Smooth muscle cell (in vitro differentiated cells): ENCODE data around the gene CSNK2A2. TPM values are rescaled to one million over a fixed set of nuclear protein-coding genes. Genes with fewer than 3 reads are reported as not detected.

Experiments
- DNase-seq: peaks from one replicate; lab custom pipeline; 2025; ENCODE audit not compliant: unreplicated experiment; lab: John Stamatoyannopoulos, UW
- H2AFZ ChIP-seq: fragments of 200-600 bp; sonication (generic); 2 replicates; pipeline ENCODE4 v1.6.0; 2016; ENCODE audit warnings: antibody characterized with exemption, low read depth, mild to moderate bottlenecking
- H3F3A ChIP-seq: fragments of 200-600 bp; sonication (generic); 2 replicates; pipeline ENCODE4 v1.6.0; 2017; ENCODE audit warnings: antibody characterized with exemption, low read depth
- H3K27ac ChIP-seq: fragments of 200-600 bp; sonication (generic); 2 replicates; pipeline ENCODE4 v1.5.1; 2016; ENCODE audit warnings: low read depth, mild to moderate bottlenecking
- H3K27me3 ChIP-seq: fragments of 200-600 bp; sonication (generic); 2 replicates; pipeline ENCODE4 v1.6.1; 2016; ENCODE audit warnings: low read depth, mild to moderate bottlenecking
- H3K36me3 ChIP-seq: fragments of 200-600 bp; sonication (generic); 2 replicates; pipeline ENCODE4 v1.5.1; 2016; ENCODE audit warnings: low read depth
- H3K4me1 ChIP-seq: fragments of 200-600 bp; sonication (generic); 2 replicates; pipeline ENCODE4 v1.5.1; 2016; ENCODE audit warnings: low read depth
- H3K4me2 ChIP-seq: fragments of 200-600 bp; sonication (generic); 2 replicates; pipeline ENCODE4 v1.6.0; 2016; ENCODE audit warnings: mild to moderate bottlenecking
- H3K4me3 ChIP-seq: fragments of 200-600 bp; sonication (generic); 2 replicates; pipeline ENCODE4 v1.5.1; 2016; ENCODE audit warnings: mild to moderate bottlenecking
- H3K79me2 ChIP-seq: fragments of 200-600 bp; sonication (generic); 2 replicates; pipeline ENCODE4 v1.6.0; 2016; ENCODE audit warnings: low read depth, mild to moderate bottlenecking
- H3K9ac ChIP-seq: fragments of 200-600 bp; sonication (generic); 2 replicates; pipeline ENCODE4 v1.6.0; 2016; ENCODE audit warnings: low read depth
- H3K9me3 ChIP-seq: fragments of 200-600 bp; sonication (generic); replicated peaks from 2 replicates; pipeline ENCODE4 v1.5.1; 2016; ENCODE audit warnings: low read depth
- H4K20me1 ChIP-seq: fragments of 200-600 bp; sonication (generic); 2 replicates; pipeline ENCODE4 v1.6.0; 2016; ENCODE audit warnings: low read depth
- WGBS: methylation state at CpG from one replicate; pipeline ENCODE4 v1.1.7; 2016; ENCODE audit warnings: low lambda C conversion rate; 5-methylcytosine and 5-hydroxymethylcytosine counted together
- polyA plus RNA-seq: library from polyadenylated mRNA; unstranded; fragments of >200 nt; fragmentation: Nextera tagmentation; extraction: Ambion mirVana; gene quantifications from 2 replicates; pipeline ENCODE4 v1.2.1, GENCODE V29; 2016
- total RNA-seq: library from RNA; depleted of rRNA; stranded (reverse); fragments of >200 nt; gene quantifications from 2 replicates; pipeline ENCODE4 v1.2.3, GENCODE V29; 2014
- TF ChIP-seq, protein P1 (sequence below): fragments of 200-600 bp; sonication (generic); IDR thresholded peaks from 2 replicates; pipeline ENCODE4 v1.5.1; 2017; ENCODE audit warnings: borderline replicate concordance, mild to moderate bottlenecking, antibody characterized with exemption; ENCODE audit not compliant: insufficient read depth, poor library complexity, severe bottlenecking

Gene CSNK2A2
- total and polyA plus RNA-seq, 2 experiments from 2014 or later = 16.5 to 26.3 TPM

DNA sequence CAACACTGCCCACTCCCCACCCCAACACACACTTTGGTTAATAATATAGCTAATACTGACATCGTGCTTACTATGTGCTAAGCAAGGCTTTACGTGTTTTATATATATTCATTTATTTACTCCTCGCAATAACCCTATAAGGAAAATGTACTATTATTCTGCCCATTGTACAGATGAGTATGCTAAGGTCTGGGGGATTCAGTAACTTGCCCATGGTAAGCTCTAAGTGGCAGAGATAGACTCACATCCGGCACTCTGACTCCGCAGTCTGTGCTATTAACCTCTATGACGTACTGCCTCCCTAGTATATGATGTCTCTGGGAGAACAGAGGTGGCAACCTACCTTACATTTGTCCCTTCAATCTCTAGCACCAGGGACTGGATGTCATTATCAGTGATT, 81.4 kb downstream of the CSNK2A2 start:
- WGBS = 97% methylated on average over 6 of the region's 6 CpGs
- Histone ChIP-seq H3K36me3 (peaks cover 15% of the 10 kb centered on the region), H3F3A (peaks cover 8% of the 10 kb centered on the region), H3K9ac (no peak overlapping the region), H4K20me1 (peaks cover 64% of the 10 kb centered on the region), H3K4me2 (no peak overlapping the region), H2AFZ (no peak overlapping the region), H3K27ac (peak overlapping the region; percentile 80), H3K4me1 (peaks cover 18% of the 10 kb centered on the region), H3K9me3 (no peaks in the 10 kb centered on the region), H3K4me3 (no peak overlapping the region), H3K27me3 (no peaks in the 10 kb centered on the region), H3K79me2 (peaks cover 49% of the 10 kb centered on the region)
- TF ChIP-seq, protein P1, sequence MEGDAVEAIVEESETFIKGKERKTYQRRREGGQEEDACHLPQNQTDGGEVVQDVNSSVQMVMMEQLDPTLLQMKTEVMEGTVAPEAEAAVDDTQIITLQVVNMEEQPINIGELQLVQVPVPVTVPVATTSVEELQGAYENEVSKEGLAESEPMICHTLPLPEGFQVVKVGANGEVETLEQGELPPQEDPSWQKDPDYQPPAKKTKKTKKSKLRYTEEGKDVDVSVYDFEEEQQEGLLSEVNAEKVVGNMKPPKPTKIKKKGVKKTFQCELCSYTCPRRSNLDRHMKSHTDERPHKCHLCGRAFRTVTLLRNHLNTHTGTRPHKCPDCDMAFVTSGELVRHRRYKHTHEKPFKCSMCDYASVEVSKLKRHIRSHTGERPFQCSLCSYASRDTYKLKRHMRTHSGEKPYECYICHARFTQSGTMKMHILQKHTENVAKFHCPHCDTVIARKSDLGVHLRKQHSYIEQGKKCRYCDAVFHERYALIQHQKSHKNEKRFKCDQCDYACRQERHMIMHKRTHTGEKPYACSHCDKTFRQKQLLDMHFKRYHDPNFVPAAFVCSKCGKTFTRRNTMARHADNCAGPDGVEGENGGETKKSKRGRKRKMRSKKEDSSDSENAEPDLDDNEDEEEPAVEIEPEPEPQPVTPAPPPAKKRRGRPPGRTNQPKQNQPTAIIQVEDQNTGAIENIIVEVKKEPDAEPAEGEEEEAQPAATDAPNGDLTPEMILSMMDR = no peak
- DNase-seq = no peak

DNA sequence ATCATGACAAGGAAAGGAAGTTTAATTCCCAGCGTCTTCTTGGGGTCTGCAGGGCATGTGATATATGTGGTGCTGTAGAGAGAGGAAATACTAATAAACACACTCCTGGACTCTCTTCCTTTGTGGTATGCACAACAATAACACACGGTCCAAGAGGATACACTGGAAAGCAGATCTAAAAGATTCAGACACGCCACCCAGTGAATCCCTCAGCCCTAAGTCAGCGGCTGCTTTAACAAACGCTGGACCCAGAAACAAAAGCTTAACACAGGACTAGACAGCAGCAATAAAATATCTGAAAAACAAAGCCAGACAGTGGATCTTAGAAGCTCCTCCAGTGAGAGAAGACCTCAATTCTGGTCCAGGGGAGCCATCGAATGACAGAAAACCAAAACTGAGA, 81.8 kb downstream of the CSNK2A2 start:
- H3K27ac ChIP-seq = peak overlapping the region; percentile 80
- 68% methylated on average over 6 of the region's 6 CpGs for WGBS
- peak overlapping the region; percentile 12 for H3K4me2 ChIP-seq

DNA sequence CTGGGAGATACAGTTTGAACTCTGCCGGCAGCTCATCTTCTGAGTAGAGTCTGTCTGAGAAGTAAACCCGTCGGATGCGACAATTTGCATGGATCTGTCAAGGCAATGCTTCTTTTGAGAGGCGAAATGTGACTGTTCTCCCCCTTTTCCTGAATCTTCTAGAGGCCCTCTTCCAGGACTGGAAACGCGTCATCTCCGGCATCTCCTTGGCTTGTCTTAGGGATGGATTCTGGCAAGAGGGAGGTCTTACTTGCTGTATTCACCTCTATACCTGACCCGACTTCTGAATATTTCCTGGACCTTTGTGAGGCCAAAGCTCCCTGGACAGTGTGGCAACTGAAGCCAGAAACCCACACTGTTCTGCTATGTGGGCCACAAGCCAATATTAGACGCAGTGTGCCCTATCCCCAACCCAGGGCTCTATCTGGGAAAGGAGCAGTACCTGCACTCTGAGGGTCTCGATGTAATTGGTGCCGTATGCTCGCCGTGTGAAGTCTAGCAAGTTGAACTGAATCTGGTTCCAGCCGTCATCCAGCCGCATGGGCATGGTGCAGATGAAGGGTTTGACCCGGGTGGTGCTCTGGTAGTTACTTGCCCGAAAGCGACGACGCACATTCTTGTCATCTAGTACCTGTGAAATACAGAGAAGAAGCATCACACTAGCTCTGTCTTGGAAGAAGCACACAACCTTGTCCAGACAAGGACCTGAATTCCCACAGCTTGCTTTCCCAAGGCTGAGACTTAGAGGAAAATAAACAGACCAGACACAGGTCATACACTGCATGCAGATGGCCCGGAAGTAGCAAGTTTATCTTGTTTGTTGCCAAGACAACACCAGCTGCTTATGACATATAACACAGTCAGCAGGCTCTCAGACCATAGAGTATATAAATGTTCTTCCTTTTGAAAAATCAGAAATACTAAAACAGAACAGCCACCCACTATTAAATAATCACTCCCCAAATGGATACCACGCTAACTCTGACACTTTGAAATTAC, 82.8 kb downstream of the CSNK2A2 start:
- H3F3A ChIP-seq = no peaks in the 10 kb centered on the region
- peak overlapping the region; percentile 12 for H3K4me2 ChIP-seq
- peaks cover 11% of the 10 kb centered on the region for H3K4me1 ChIP-seq
- H3K9me3 ChIP-seq = no peaks in the 10 kb centered on the region
- peak overlapping the region; percentile 58 for H3K9ac ChIP-seq
- TF ChIP-seq, protein P1 = no peak
- H3K27me3 ChIP-seq = no peaks in the 10 kb centered on the region
- peaks cover 50% of the 10 kb centered on the region for H4K20me1 ChIP-seq
- no peak for DNase-seq
- no peak overlapping the region for H3K4me3 ChIP-seq
- peaks cover 15% of the 10 kb centered on the region for H3K36me3 ChIP-seq
- H2AFZ ChIP-seq = no peak overlapping the region
- peaks cover 35% of the 10 kb centered on the region for H3K79me2 ChIP-seq
- 92% methylated on average over 23 of the region's 23 CpGs for WGBS
- peak overlapping the region; percentile 80 for H3K27ac ChIP-seq

More for the DNA sequence above, 81.8 kb downstream of the CSNK2A2 start:
- Histone ChIP-seq H3K4me1 (peaks cover 14% of the 10 kb centered on the region), H3K79me2 (peaks cover 45% of the 10 kb centered on the region), H4K20me1 (peaks cover 60% of the 10 kb centered on the region), H3K36me3 (peaks cover 15% of the 10 kb centered on the region), H3K27me3 (no peaks in the 10 kb centered on the region), H3K9ac (peak overlapping the region; percentile 58), H2AFZ (no peak overlapping the region), H3K4me3 (no peak overlapping the region), H3K9me3 (no peaks in the 10 kb centered on the region), H3F3A (peaks cover 3% of the 10 kb centered on the region)
- TF ChIP-seq, protein P1 = no peak
- no peak for DNase-seq
